ENCODE results near the gene SMARCB1.

- TF ChIP-seq CTCF (IDR thresholded peaks at IDR 0.05): no peak
- no peak for TF ChIP-seq POLR2A (IDR thresholded peaks at IDR 0.05)
These were observed 18.1 kb downstream of the SMARCB1 start for GRCh38 chr22:23804781-23805291.
